IMR-90 (cell line): Measurements from ENCODE around the gene PPP1CA. TPM values are rescaled to one million over a fixed set of nuclear protein-coding genes. Genes with fewer than 3 reads are reported as not detected.

ENCODE experiments used
- ATAC-seq: fragments of 200-7000 bp; cut with Tn5 transposase; 2 replicates; pipeline ENCODE4 v1.9.1; 2020; ENCODE audit warnings: low read depth, mild to moderate bottlenecking, moderate library complexity
- BruUV-seq: library from RNA; stranded (reverse); fragments of 400-500 nt; replicated peaks from 2 replicates; lab custom pipeline; 2021; lab: Mats Ljungman, UMichigan
- CTCF ChIA-PET: fragments of 300-600 bp; formaldehyde crosslinking; extraction: SDS; loops from one replicate; lab custom pipeline; 2021; ENCODE audit warnings: antibody characterized with exemption; lab: Yijun Ruan, JAX
- POLR2A ChIA-PET: fragments of 300-600 bp; sonication (Branson Sonifier 250); formaldehyde crosslinking; loops from one replicate; lab custom pipeline; 2022; ENCODE audit warnings: antibody characterized with exemption; ENCODE audit not compliant: unreplicated experiment; lab: Charles Lee
- DNase-seq: peaks from one replicate; pipeline ENCODE4 v3.0.0; 2013
- H2AFZ ChIP-seq: replicated peaks from 2 replicates; pipeline ENCODE3; 2013; ENCODE audit warnings: low read length, mild to moderate bottlenecking; ENCODE audit not compliant: poor library complexity
- H2AK5ac ChIP-seq: 2 replicates; pipeline ENCODE4 v1.6.1; 2013; ENCODE audit warnings: low read depth, low read length, inconsistent platforms
- H2AK9ac ChIP-seq: replicated peaks from 2 replicates; pipeline ENCODE3; 2013; ENCODE audit warnings: mild to moderate bottlenecking, low read depth, low read length, moderate library complexity; ENCODE audit not compliant: poor library complexity
- H2BK120ac ChIP-seq: 2 replicates; pipeline ENCODE4 v1.6.1; 2013; ENCODE audit warnings: low read depth, low read length, inconsistent platforms
- H2BK15ac ChIP-seq: 3 replicates; pipeline ENCODE4 v1.6.1; 2013; ENCODE audit warnings: low read depth, low read length, inconsistent platforms
- H2BK20ac ChIP-seq: 2 replicates; pipeline ENCODE4 v1.6.1; 2013; ENCODE audit warnings: low read depth, mild to moderate bottlenecking, inconsistent platforms, low read length, moderate library complexity
- H2BK5ac ChIP-seq: 2 replicates; pipeline ENCODE4 v1.6.1; 2013; ENCODE audit warnings: mild to moderate bottlenecking, low read depth, low read length, inconsistent platforms; ENCODE audit not compliant: poor library complexity, severe bottlenecking
- H3K14ac ChIP-seq: replicated peaks from 2 replicates; pipeline ENCODE4 v1.6.1; 2013; ENCODE audit warnings: low read depth, low read length, inconsistent platforms
- H3K18ac ChIP-seq: 2 replicates; pipeline ENCODE4 v1.6.1; 2013; ENCODE audit warnings: low read depth, low read length, control low read depth
- H3K23ac ChIP-seq: 2 replicates; pipeline ENCODE4 v1.6.1; 2013; ENCODE audit warnings: low read depth, low read length, inconsistent platforms
- H3K27ac ChIP-seq: 2 replicates; pipeline ENCODE4 v1.5.1; 2013; ENCODE audit warnings: mild to moderate bottlenecking, control low read depth, low read length; ENCODE audit not compliant: insufficient read depth
- H3K27me3 ChIP-seq: 2 replicates; pipeline ENCODE4 v1.6.1; 2013; ENCODE audit warnings: low read length; ENCODE audit not compliant: control insufficient read depth, insufficient read depth
- H3K36me3 ChIP-seq: 2 replicates; pipeline ENCODE4 v1.6.1; 2013; ENCODE audit warnings: low read length, mixed read lengths; ENCODE audit not compliant: control insufficient read depth, insufficient read depth
- H3K4ac ChIP-seq: 2 replicates; pipeline ENCODE4 v1.6.1; 2013; ENCODE audit warnings: low read depth, low read length, inconsistent platforms
- H3K4me1 ChIP-seq: 2 replicates; pipeline ENCODE4 v1.6.1; 2013; ENCODE audit warnings: low read length, mixed read lengths; ENCODE audit not compliant: control insufficient read depth, insufficient read depth
- H3K4me2 ChIP-seq: 2 replicates; pipeline ENCODE4 v1.6.1; 2013; ENCODE audit warnings: low read depth, mild to moderate bottlenecking, control low read depth, low read length, moderate library complexity
- H3K4me3 ChIP-seq: 2 replicates; pipeline ENCODE4 v1.5.1; 2013; ENCODE audit warnings: low read depth, mild to moderate bottlenecking, control low read depth, low read length, moderate library complexity; ENCODE audit not compliant: insufficient read depth
- H3K56ac ChIP-seq: 2 replicates; pipeline ENCODE4 v1.6.1; 2013; ENCODE audit warnings: low read length, inconsistent platforms; ENCODE audit not compliant: insufficient read depth; ENCODE audit errors: extremely low read depth
- H3K79me1 ChIP-seq, 2 experiments: 2 replicates each; pipeline ENCODE4 v1.6.1; 2013; ENCODE audit warnings: low read length in 2 of 2, inconsistent platforms in 1 of 2, low read depth in 1 of 2
- H3K9ac ChIP-seq: 2 replicates; pipeline ENCODE4 v1.6.1; 2013; ENCODE audit warnings: low read depth, low read length, control low read depth
- H3K9me1 ChIP-seq: 2 replicates; pipeline ENCODE4 v1.6.1; 2013; ENCODE audit warnings: low read length, inconsistent platforms; ENCODE audit not compliant: insufficient read depth
- H3K9me3 ChIP-seq: 2 replicates; pipeline ENCODE4 v1.6.1; 2013; ENCODE audit warnings: low read length; ENCODE audit not compliant: control insufficient read depth, insufficient read depth
- H4K20me1 ChIP-seq: 2 replicates; pipeline ENCODE4 v1.6.1; 2013; ENCODE audit warnings: low read length, inconsistent platforms; ENCODE audit not compliant: insufficient read depth
- H4K5ac ChIP-seq: 2 replicates; pipeline ENCODE4 v1.6.1; 2013; ENCODE audit warnings: mild to moderate bottlenecking, low read depth, low read length, control low read depth
- H4K8ac ChIP-seq, 2 experiments: 2 replicates each; pipeline ENCODE4 v1.6.1; 2013; ENCODE audit warnings: low read depth in 2 of 2, low read length in 2 of 2, control low read depth in 1 of 2, inconsistent platforms in 1 of 2
- H4K91ac ChIP-seq: 2 replicates; pipeline ENCODE4 v1.6.1; 2013; ENCODE audit warnings: low read depth, low read length, inconsistent platforms; ENCODE audit not compliant: insufficient read depth
- MAFK ChIP-seq: IDR thresholded peaks from 2 replicates; pipeline ENCODE4 v1.6.1; 2012; ENCODE audit warnings: low read depth, low read length, improper control_type of control experiment
- WGBS, 2 experiments: methylation state at CpG; one replicate each; pipeline versions ENCODE4 v1.1.5 to v1.1.7; 2013; ENCODE audit warnings: missing lambda C conversion rate in 2 of 2; ENCODE audit not compliant: insufficient read length in 1 of 2; ENCODE audit errors: extremely low coverage in 2 of 2; 5-methylcytosine and 5-hydroxymethylcytosine counted together
- dilution Hi-C: fragments of 300-500 bp; cut with HindIII; formaldehyde crosslinking; loops from one replicate; pipeline ENCODE4 v1.14.3; 2018; ENCODE audit warnings: low sequenced_read_pairs; ENCODE audit not compliant: unreplicated experiment
- in situ Hi-C: fragments of 300-500 bp; cut with MboI; formaldehyde crosslinking; loops from 3 replicates; pipeline ENCODE4 v1.14.3; 2019; ENCODE audit warnings: low sequenced_read_pairs, inconsistent platforms, mixed read lengths
- intact Hi-C: fragments of 100-400 bp; cut with micrococcal nuclease; formaldehyde crosslinking; loops from 2 replicates; pipeline ENCODE4 v1.10.0; 2022
- polyA plus RNA-seq, 3 experiments: library from polyadenylated mRNA; depleted of rRNA; stranded (reverse); fragments of >200 nt; gene quantifications; 2 replicates each; pipeline ENCODE4 v1.2.3, GENCODE V29; 2012; ENCODE audit warnings: low replicate concordance in 1 of 3
- total RNA-seq: library from RNA; depleted of rRNA; stranded (reverse); fragments of >200 nt; gene quantifications from 2 replicates; pipeline ENCODE4 v1.2.3, GENCODE V29; 2012

Gene PPP1CA
- total and polyA plus RNA-seq, 2 of the 4 experiments (the other 2 are of a cell fraction), result 228 to 313 TPM

- dilution Hi-C loops, result no loop called here
- H3K4me1 ChIP-seq, result peaks cover 14% of the 10 kb centered on the region
Observed at GRCh38 chr11:67349457-67349856, 52.2 kb downstream of the PPP1CA start.

More at GRCh38 chr11:67349457-67349856, 52.2 kb downstream of the PPP1CA start:
- Histone ChIP-seq H2BK20ac (no peak overlapping the region), H3K9me1 (peaks cover 6% of the 10 kb centered on the region), H3K27ac (no peak overlapping the region), H3K9me3 (no peaks in the 10 kb centered on the region), H3K4me2 (no peak overlapping the region), H2BK15ac (no peak overlapping the region), H3K14ac (no peak overlapping the region), H3K27me3 (no peaks in the 10 kb centered on the region), H3K23ac (no peak overlapping the region), H3K79me1 (peaks cover 0 to 21% of the 10 kb centered on the region in 2 experiments; a peak in 2 of 4 replicates), H3K36me3 (peaks cover 3% of the 10 kb centered on the region; the same call in 1 of the 2 replicates), H3K4ac (no peak overlapping the region), H4K8ac (no peak overlapping the region), H3K4me3 (no peak overlapping the region), H4K91ac (no peak overlapping the region), H4K20me1 (peaks cover 6% of the 10 kb centered on the region), H2AFZ (no peak overlapping the region), H2AK9ac (no peak overlapping the region), H2BK5ac (no peak overlapping the region), H3K56ac (no peak overlapping the region), H4K5ac (no peak overlapping the region), H3K18ac (no peak overlapping the region), H3K9ac (no peak overlapping the region), H2BK120ac (no peak overlapping the region), H2AK5ac (0 out of 2 replicates have a peak overlapping the region, but pooled peaks have one; percentile 17)
- POLR2A ChIA-PET, result interaction anchor here (0.5 to 0.8 kb wide), 5 partner anchors 11 to 345 kb away, joined by 4 to 20 read pairs (median 7); partner anchors contain the start of gene CLCF1
- ATAC-seq (no peak), DNase-seq (no peak)
- CTCF ChIA-PET, result interaction anchor here (0.6 to 10.1 kb wide), 2 partner anchors 24 to 30 kb away, joined by 3 to 128 read pairs; partner anchors contain the start of gene CLCF1
- no TSS peak for BruUV-seq
- in situ Hi-C loops, result no loop called here
- WGBS, 2 experiments, result 100% methylated on average over 1 of the region's 2 CpGs; no CpG with 5 or more reads in 1 of the 2 experiments
- no peak for TF ChIP-seq MAFK
- intact Hi-C loops, result no loop called here
